K562 (cell line): ENCODE measurements around the gene NUDT14. TPM values are rescaled to one million over a fixed set of nuclear protein-coding genes. Genes with fewer than 3 reads are reported as not detected.

Source experiments
- ATAC-seq: fragments of 200-7000 bp; cut with Tn5 transposase; 3 replicates; pipeline ENCODE4 v1.9.1; 2020; ENCODE audit warnings: moderate library complexity
- BruUV-seq: library from RNA; stranded (reverse); fragments of 400-500 nt; replicated peaks from 2 replicates; lab custom pipeline; 2021; lab: Mats Ljungman, UMichigan
- CTCF ChIA-PET: fragments of 300-600 bp; formaldehyde crosslinking; extraction: SDS; loops from one replicate; lab custom pipeline; 2021; ENCODE audit warnings: low intra/inter-chr PET ratio; lab: Yijun Ruan, JAX
- POLR2A ChIA-PET: fragments of 300-600, 350-650 bp; sonication (Branson Sonifier 250); formaldehyde crosslinking; extraction: SDS; loops from one replicate; lab custom pipeline; 2021; ENCODE audit warnings: antibody characterized with exemption, inconsistent platforms; lab: Yijun Ruan, JAX
- DNase-seq, 4 experiments: peaks; one replicate each; pipeline versions ENCODE4 v3.0.0 to v3.0.0-alpha.2; 2011 to 2018; ENCODE audit warnings: low spot score in 3 of 4, mixed read lengths in 3 of 4; ENCODE audit errors: extremely low read depth in 1 of 4
- FAIRE-seq: peaks from 2 replicates; lab custom pipeline; 2011; peaks lifted over from hg19 to GRCh38; lab: Jason Lieb, UNC
- H2AFZ ChIP-seq: 2 replicates; pipeline ENCODE4 v1.6.0; 2011; ENCODE audit warnings: low read depth, low read length, control low read depth, inconsistent platforms
- H3K27ac ChIP-seq: fragments of 200-600 bp; 3 replicates; pipeline ENCODE4 v1.8.0; 2011; ENCODE audit warnings: low read depth, mild to moderate bottlenecking, control low read depth, inconsistent platforms, low read length, moderate library complexity, mixed read lengths; ENCODE audit errors: extremely low read depth
- H3K27me3 ChIP-seq, 2 experiments: fragments of 300-600 bp in 1 of 2; 2 replicates in 1 of 2; 3 replicates in 1 of 2; pipeline versions ENCODE4 v1.6.0 to v1.8.0; 2011; ENCODE audit warnings: inconsistent platforms in 2 of 2, low read length in 2 of 2, mild to moderate bottlenecking in 1 of 2, mixed read lengths in 1 of 2, moderate library complexity in 1 of 2; ENCODE audit not compliant: control insufficient read depth in 2 of 2, insufficient read depth in 2 of 2
- H3K36me3 ChIP-seq: fragments of 300-600 bp; 3 replicates; pipeline ENCODE4 v1.8.0; 2011; ENCODE audit warnings: mild to moderate bottlenecking, low read length, inconsistent platforms; ENCODE audit not compliant: control insufficient read depth, insufficient read depth
- H3K4me1 ChIP-seq, 2 experiments: fragments of 200-600 bp in 1 of 2; replicated peaks in 1 of 2; 2 replicates in 1 of 2; 3 replicates in 1 of 2; pipeline versions ENCODE4 v1.5.1 to v1.8.0; 2011; ENCODE audit warnings: inconsistent platforms in 2 of 2, low read length in 2 of 2, mild to moderate bottlenecking in 1 of 2, mixed read lengths in 1 of 2, moderate library complexity in 1 of 2; ENCODE audit not compliant: control insufficient read depth in 2 of 2, insufficient read depth in 2 of 2
- H3K4me2 ChIP-seq: 2 replicates; pipeline ENCODE4 v1.6.1; 2011; ENCODE audit warnings: low read length, control low read depth, inconsistent platforms, mixed read lengths; ENCODE audit not compliant: insufficient read depth
- H3K4me3 ChIP-seq: fragments of 200-600 bp; sonication (generic), shearing (Covaris generic); 2 replicates; pipeline ENCODE4 v1.5.1; 2016; ENCODE audit warnings: control low read depth, inconsistent platforms
- H3K79me2 ChIP-seq: fragments of 200-600 bp; 3 replicates; pipeline ENCODE4 v1.8.0; 2011; ENCODE audit warnings: low read length, inconsistent platforms; ENCODE audit not compliant: control insufficient read depth, insufficient read depth
- H3K9ac ChIP-seq, 2 experiments: 2 replicates each; pipeline versions ENCODE4 v1.6.0 to v1.6.1; 2011; ENCODE audit warnings: low read depth in 2 of 2, low read length in 2 of 2, control low read depth in 1 of 2, inconsistent platforms in 1 of 2, mild to moderate bottlenecking in 1 of 2, mixed read lengths in 1 of 2; ENCODE audit not compliant: insufficient read depth in 1 of 2
- H3K9me1 ChIP-seq: one replicate; pipeline ENCODE4 v1.6.0; 2011; ENCODE audit warnings: inconsistent platforms, mild to moderate bottlenecking, low read length, moderate library complexity; ENCODE audit not compliant: control insufficient read depth, insufficient read depth
- H3K9me3 ChIP-seq: replicated peaks from 2 replicates; pipeline ENCODE4 v1.5.1; 2011; ENCODE audit warnings: low read depth, low read length, inconsistent platforms; ENCODE audit not compliant: control insufficient read depth, insufficient read depth
- H4K20me1 ChIP-seq: replicated peaks from 2 replicates; pipeline ENCODE4 v1.6.1; 2011; ENCODE audit warnings: low read length, inconsistent platforms, mixed read lengths; ENCODE audit not compliant: control insufficient read depth, insufficient read depth
- CTCF ChIP-seq, 3 experiments: IDR thresholded peaks in 2 of 3; conservative IDR thresholded peaks in 1 of 3; 2 replicates each; pipeline ENCODE4 v1.5.1; 2011 to 2012; ENCODE audit warnings: low read length in 3 of 3, mild to moderate bottlenecking in 3 of 3, control low read depth in 2 of 3, improper control_type of control experiment in 1 of 3, inconsistent platforms in 1 of 3, low read depth in 1 of 3, mixed read lengths in 1 of 3, moderate library complexity in 1 of 3; ENCODE audit not compliant: insufficient read depth in 2 of 3
- E2F4 ChIP-seq: sonication (generic); formaldehyde crosslinking; IDR thresholded peaks from 2 replicates; pipeline ENCODE4 v1.8.0; 2022; ENCODE audit warnings: mild to moderate bottlenecking, low read depth, missing genetic modification reagents
- POLR2G ChIP-seq: fragments of 200-400 bp; formaldehyde crosslinking; IDR thresholded peaks from 2 replicates; pipeline ENCODE4 v1.6.1; 2017; ENCODE audit warnings: low read depth, mild to moderate bottlenecking, antibody characterized with exemption, low read length, moderate library complexity
- RB1 ChIP-seq: fragments of 450-650 bp; IDR thresholded peaks from 2 replicates; pipeline ENCODE4 v1.6.1; 2017; ENCODE audit warnings: low read depth, mild to moderate bottlenecking
- USF1 ChIP-seq: sonication (generic); formaldehyde crosslinking; IDR thresholded peaks from 2 replicates; pipeline ENCODE4 v1.9.0; 2022; ENCODE audit warnings: mild to moderate bottlenecking, missing genetic modification reagents
- WGBS: fragments of 100-300 bp; shearing (Covaris generic); methylation state at CpG from one replicate; pipeline ENCODE4 v1.1.6; 2016; ENCODE audit warnings: low coverage, mixed read lengths; ENCODE audit not compliant: insufficient coverage; ENCODE audit errors: missing lambda C conversion rate; 5-methylcytosine and 5-hydroxymethylcytosine counted together
- in situ Hi-C: fragments of 300-500 bp; cut with MboI; formaldehyde crosslinking; loops from 4 replicates; pipeline ENCODE4 v1.15.0; 2018; ENCODE audit warnings: inconsistent platforms, mixed read lengths
- intact Hi-C: fragments of 100-400 bp; cut with micrococcal nuclease; formaldehyde crosslinking; loops from 2 replicates; pipeline ENCODE4 v1.14.2; 2022
- polyA plus RNA-seq, 8 experiments: library from polyadenylated mRNA; depleted of rRNA in 4 of 8; stranded (reverse) in 5 of 8; unstranded in 3 of 8; fragments of >200 nt; fragmentation: Nextera tagmentation in 2 of 8; fragmentation: Illumina TruSeq in 1 of 8; extraction: Ambion mirVana in 2 of 8; extraction: Trizol in 1 of 8; gene quantifications; 2 replicates each; pipeline versions ENCODE4 v1.2.1 to v1.2.3, GENCODE V29; 2011 to 2014; ENCODE audit warnings: inconsistent platforms in 1 of 8, missing spikeins in 1 of 8
- total RNA-seq, 7 experiments: library from RNA; depleted of rRNA in 6 of 7; stranded (reverse); fragments of >200 nt in 6 of 7; fragmentation: Illumina TruSeq in 2 of 7; extraction: Trizol in 2 of 7; gene quantifications; 2 replicates each; pipeline versions ENCODE4 v1.2.1 to v1.2.3, GENCODE V29; 2011 to 2021; ENCODE audit warnings: low replicate concordance in 1 of 7
- TF ChIP-seq, protein P1 (sequence below): fragments of 450-650 bp; IDR thresholded peaks from 2 replicates; pipeline ENCODE4 v1.6.1; 2018; ENCODE audit not compliant: partially characterized antibody

NUDT14 gene
- total and polyA plus RNA-seq, 9 of the 15 experiments (the other 6 are each of a cell fraction or from before 2014, with no cell fraction given), result 0.14 to 16.3 (median 8.2) TPM

GRCh38 chr14:105207460-105207901, 26.4 kb upstream of the NUDT14 start:
- Histone ChIP-seq H3K79me2 (no peaks in the 10 kb centered on the region), H3K9me1 (no peaks in the 10 kb centered on the region), H3K4me3 (no peak overlapping the region), H4K20me1 (peaks cover 10% of the 10 kb centered on the region; the same call in 1 of the 2 replicates), H3K4me2 (no peak overlapping the region), H3K4me1 (peaks cover 0 to 51% of the 10 kb centered on the region in 2 experiments; a peak in 2 of 5 replicates), H3K27ac (no peak overlapping the region), H3K27me3 (no peaks in the 10 kb centered on the region), H3K9ac (peak overlapping the region in 1 of 2 experiments; percentile 45; a peak in 1 of 4 replicates), H3K9me3 (no peaks in the 10 kb centered on the region), H3K36me3 (no peaks in the 10 kb centered on the region; the same call in 2 of the 3 replicates), H2AFZ (no peak overlapping the region)
- ATAC-seq (peak; percentile 65), DNase-seq (peak in 2 of 4 experiments; percentile 20 to 32), FAIRE-seq (no peak)
- 13% methylated on average over 10 of the region's 13 CpGs for WGBS
- BruUV-seq, result no TSS peak
- ChIA-PET CTCF (no interaction called here), POLR2A (interaction anchor here (0.6 kb wide), 2 partner anchors 16 to 176 kb away, joined by 3 to 4 read pairs; no protein-coding TSS in a partner anchor)
- intact Hi-C loops, result loop anchor here (1.0 kb wide), 1 partner anchor 145 kb away; no protein-coding TSS in a partner anchor
- in situ Hi-C loops, result no loop called here
- 0 out of 2 replicates have a peak, but pooled peaks have one; percentile 57 for TF ChIP-seq POLR2G
- TF ChIP-seq CTCF (IDR thresholded peaks at IDR 0.05 in 2 of 3, conservative IDR thresholded peaks at IDR 0.05 in 1 of 3; ENCODE audit: insufficient read depth in 2 of 3, low read depth in 1 of 3, low read length in 3 of 3), result peak in 1 of 3 experiments; percentile 12; a peak in 1 of 6 replicates
- no peak for TF ChIP-seq E2F4 (CRISPR knock-in tag)
- peak; percentile 15; the same call in 1 of the 2 replicates for TF ChIP-seq USF1 (CRISPR knock-in tag)
- TF ChIP-seq, protein P1, sequence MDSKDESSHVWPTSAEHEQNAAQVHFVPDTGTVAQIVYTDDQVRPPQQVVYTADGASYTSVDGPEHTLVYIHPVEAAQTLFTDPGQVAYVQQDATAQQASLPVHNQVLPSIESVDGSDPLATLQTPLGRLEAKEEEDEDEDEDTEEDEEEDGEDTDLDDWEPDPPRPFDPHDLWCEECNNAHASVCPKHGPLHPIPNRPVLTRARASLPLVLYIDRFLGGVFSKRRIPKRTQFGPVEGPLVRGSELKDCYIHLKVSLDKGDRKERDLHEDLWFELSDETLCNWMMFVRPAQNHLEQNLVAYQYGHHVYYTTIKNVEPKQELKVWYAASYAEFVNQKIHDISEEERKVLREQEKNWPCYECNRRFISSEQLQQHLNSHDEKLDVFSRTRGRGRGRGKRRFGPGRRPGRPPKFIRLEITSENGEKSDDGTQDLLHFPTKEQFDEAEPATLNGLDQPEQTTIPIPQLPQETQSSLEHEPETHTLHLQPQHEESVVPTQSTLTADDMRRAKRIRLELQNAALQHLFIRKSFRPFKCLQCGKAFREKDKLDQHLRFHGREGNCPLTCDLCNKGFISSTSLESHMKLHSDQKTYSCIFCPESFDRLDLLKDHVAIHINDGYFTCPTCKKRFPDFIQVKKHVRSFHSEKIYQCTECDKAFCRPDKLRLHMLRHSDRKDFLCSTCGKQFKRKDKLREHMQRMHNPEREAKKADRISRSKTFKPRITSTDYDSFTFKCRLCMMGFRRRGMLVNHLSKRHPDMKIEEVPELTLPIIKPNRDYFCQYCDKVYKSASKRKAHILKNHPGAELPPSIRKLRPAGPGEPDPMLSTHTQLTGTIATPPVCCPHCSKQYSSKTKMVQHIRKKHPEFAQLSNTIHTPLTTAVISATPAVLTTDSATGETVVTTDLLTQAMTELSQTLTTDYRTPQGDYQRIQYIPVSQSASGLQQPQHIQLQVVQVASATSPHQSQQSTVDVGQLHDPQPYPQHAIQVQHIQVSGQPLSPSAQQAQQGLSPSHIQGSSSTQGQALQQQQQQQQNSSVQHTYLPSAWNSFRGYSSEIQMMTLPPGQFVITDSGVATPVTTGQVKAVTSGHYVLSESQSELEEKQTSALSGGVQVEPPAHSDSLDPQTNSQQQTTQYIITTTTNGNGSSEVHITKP, result peak; percentile 65
- no peak for TF ChIP-seq RB1
- TF ChIP-seq, all 486 proteins: peak for 4
